Gastrocnemius medialis (tissue), 4 donors: ENCODE data around the gene STX7. TPM values are rescaled to one million over a fixed set of nuclear protein-coding genes. Genes with fewer than 3 reads are reported as not detected.

Experiments
- ATAC-seq, 2 donors: fragments of 150-250 bp; one replicate each; pipeline ENCODE4 v1.9.1; 2016
- DNase-seq, 2 donors: peaks; one replicate each; pipeline ENCODE4 v3.0.0-alpha.2; 2019
- H3K27ac ChIP-seq, 4 donors: fragments of 200-600 bp; sonication (generic); 1 replicate in 1 of 4; 2 replicates in 3 of 4; pipeline ENCODE4 v1.5.1; 2016 to 2018; ENCODE audit warnings: mild to moderate bottlenecking in 2 of 4, moderate library complexity in 1 of 4
- H3K27me3 ChIP-seq, 3 donors: fragments of 200-600 bp; sonication (generic) in 2 of 3; 1 replicate in 1 of 3; 2 replicates in 2 of 3; pipeline versions ENCODE4 v1.5.1 to v1.6.0; 2016 to 2019; ENCODE audit warnings: mild to moderate bottlenecking in 1 of 3, moderate library complexity in 1 of 3
- H3K36me3 ChIP-seq, 2 donors: fragments of 200-600 bp; sonication (generic) in 1 of 2; one replicate each; pipeline ENCODE4 v1.5.1; 2017 to 2018
- H3K4me1 ChIP-seq, 2 donors: fragments of 200-600 bp; sonication (generic) in 1 of 2; one replicate each; pipeline ENCODE4 v1.5.1; 2016 to 2017; ENCODE audit warnings: mild to moderate bottlenecking in 2 of 2
- H3K4me3 ChIP-seq, 4 donors: fragments of 200-600 bp; sonication (generic) in 3 of 4; 1 replicate in 1 of 4; 2 replicates in 3 of 4; pipeline ENCODE4 v1.5.1; 2016 to 2019; ENCODE audit warnings: mild to moderate bottlenecking in 2 of 4
- H3K9me3 ChIP-seq, 3 donors: fragments of 200-600 bp; sonication (generic) in 2 of 3; 1 replicate in 1 of 3; 2 replicates in 2 of 3; pipeline ENCODE4 v1.5.1; 2016 to 2019
- CTCF ChIP-seq, 5 experiments: fragments of 450-650 bp in 3 of 5; fragments of 200-600 bp in 2 of 5; sonication (generic) in 2 of 5; IDR thresholded peaks in 4 of 5; conservative IDR thresholded peaks in 1 of 5; 1 replicate in 4 of 5; 2 replicates in 1 of 5; pipeline ENCODE4 v1.5.1; 2016 to 2019; ENCODE audit warnings: antibody characterized with exemption in 5 of 5, mild to moderate bottlenecking in 3 of 5, moderate library complexity in 3 of 5
- POLR2A ChIP-seq, 2 donors: fragments of 450-650 bp; IDR thresholded peaks; one replicate each; pipeline ENCODE4 v1.6.1; 2017; ENCODE audit warnings: antibody characterized with exemption in 2 of 2, mild to moderate bottlenecking in 2 of 2, moderate library complexity in 2 of 2
- in situ Hi-C, 4 donors: fragments of 200-750 bp; cut with MboI; loops; one replicate each; pipeline versions ENCODE4 v1.15.0 to v1.8.0; 2017; ENCODE audit warnings: low sequenced_read_pairs in 4 of 4
- intact Hi-C: fragments of 100-400 bp; cut with DNase I; formaldehyde crosslinking; loops from one replicate; pipeline ENCODE4 v1.15.1; 2023; ENCODE audit warnings: low total_unique reads
- total RNA-seq, 4 donors: library from RNA; depleted of rRNA; stranded (reverse); fragments of >200 nt; gene quantifications; one replicate each; pipeline versions ENCODE4 v1.1.0 to v1.2.3, GENCODE V29; 2016

STX7 gene
- total RNA-seq, 4 donors from 2014 or later: 18.2 to 64.3 (median 20.6) TPM

- H3K27ac ChIP-seq: no peak overlapping the region
- no peak for TF ChIP-seq CTCF (IDR thresholded peaks at IDR 0.05 in 4 of 5, conservative IDR thresholded peaks at IDR 0.05 in 1 of 5)
- no peak for TF ChIP-seq POLR2A (IDR thresholded peaks at IDR 0.05)
- peaks cover 5 to 81% of the 10 kb centered on the region in 2 donors for H3K36me3 ChIP-seq
- no peak overlapping the region for H3K4me3 ChIP-seq
- intact Hi-C loops: no loop called here
- H3K4me1 ChIP-seq: no peaks in the 10 kb centered on the region
- no peaks in the 10 kb centered on the region for H3K27me3 ChIP-seq
- ATAC-seq: no peak
- H3K9me3 ChIP-seq: no peaks in the 10 kb centered on the region
- in situ Hi-C loops: no loop called here
- no peak for DNase-seq
Observed at GRCh38 chr6:132464538-132465256, 48.2 kb downstream of the STX7 start.

- Histone ChIP-seq H3K27ac (no peak overlapping the region), H3K4me1 (no peaks in the 10 kb centered on the region), H3K9me3 (no peaks in the 10 kb centered on the region), H3K36me3 (peaks cover 5 to 78% of the 10 kb centered on the region in 2 donors), H3K4me3 (no peak overlapping the region), H3K27me3 (no peaks in the 10 kb centered on the region)
- DNase-seq: no peak
- ATAC-seq: no peak
- TF ChIP-seq CTCF (IDR thresholded peaks at IDR 0.05 in 4 of 5, conservative IDR thresholded peaks at IDR 0.05 in 1 of 5) (no peak), POLR2A (IDR thresholded peaks at IDR 0.05) (no peak)
- intact Hi-C loops (no loop called here), in situ Hi-C loops (no loop called here)
Observed at GRCh38 chr6:132461958-132462357, 51.0 kb downstream of the STX7 start.

GRCh38 chr6:132459605-132459952 lies 53.3 kb downstream of the STX7 start:
- ATAC-seq (no peak), DNase-seq (no peak)
- Histone ChIP-seq H3K27ac (no peak overlapping the region), H3K4me1 (no peaks in the 10 kb centered on the region), H3K36me3 (peaks cover 5 to 62% of the 10 kb centered on the region in 2 donors), H3K4me3 (no peak overlapping the region), H3K27me3 (no peaks in the 10 kb centered on the region), H3K9me3 (no peaks in the 10 kb centered on the region)
- TF ChIP-seq CTCF (IDR thresholded peaks at IDR 0.05 in 4 of 5, conservative IDR thresholded peaks at IDR 0.05 in 1 of 5): no peak
- no peak for TF ChIP-seq POLR2A (IDR thresholded peaks at IDR 0.05)
- in situ Hi-C loops: no loop called here
- intact Hi-C loops: no loop called here

- peaks cover 5 to 61% of the 10 kb centered on the region in 2 donors for H3K36me3 ChIP-seq
- H3K4me3 ChIP-seq: no peak overlapping the region
- H3K9me3 ChIP-seq: no peaks in the 10 kb centered on the region
- intact Hi-C loops (no loop called here), in situ Hi-C loops (no loop called here)
- no peak overlapping the region for H3K27ac ChIP-seq
- TF ChIP-seq CTCF (IDR thresholded peaks at IDR 0.05 in 4 of 5, conservative IDR thresholded peaks at IDR 0.05 in 1 of 5) (no peak), POLR2A (IDR thresholded peaks at IDR 0.05) (no peak)
- H3K4me1 ChIP-seq: no peaks in the 10 kb centered on the region
- no peaks in the 10 kb centered on the region for H3K27me3 ChIP-seq
- DNase-seq (no peak), ATAC-seq (no peak)
Observed at GRCh38 chr6:132458887-132459604, 53.9 kb downstream of the STX7 start.
